Transverse colon (tissue), 4 donors: ENCODE results near the gene CGREF1. TPM values are rescaled to one million over a fixed set of nuclear protein-coding genes. Genes with fewer than 3 reads are reported as not detected.

Experiments used
- DNase-seq: peaks from one replicate; pipeline ENCODE4 v3.0.0-alpha.2; 2019
- H3K27ac ChIP-seq, 4 donors: fragments of 200-600 bp; sonication (generic); 2 replicates each; pipeline ENCODE4 v1.5.1; 2016 to 2018; ENCODE audit warnings: inconsistent platforms in 4 of 4
- H3K27me3 ChIP-seq: fragments of 200-600 bp; sonication (generic); 2 replicates; pipeline ENCODE4 v1.5.1; 2017; ENCODE audit warnings: inconsistent platforms
- H3K36me3 ChIP-seq, 4 donors: fragments of 200-600 bp; sonication (generic); 2 replicates each; pipeline ENCODE4 v1.5.1; 2017 to 2019; ENCODE audit warnings: inconsistent platforms in 4 of 4
- H3K4me1 ChIP-seq, 4 donors: fragments of 200-600 bp; sonication (generic); 2 replicates each; pipeline ENCODE4 v1.5.1; 2017 to 2020; ENCODE audit warnings: inconsistent platforms in 4 of 4
- H3K4me3 ChIP-seq, 4 donors: fragments of 200-600 bp; sonication (generic); 1 replicate in 1 of 4; 2 replicates in 3 of 4; pipeline versions ENCODE4 v1.5.1 to v1.6.1; 2017 to 2019; ENCODE audit warnings: inconsistent platforms in 4 of 4
- H3K9me3 ChIP-seq, 2 donors: fragments of 200-600 bp; sonication (generic); 2 replicates each; pipeline ENCODE4 v1.5.1; 2017 to 2019; ENCODE audit warnings: inconsistent platforms in 2 of 2
- EP300 ChIP-seq: sonication (generic); formaldehyde crosslinking; IDR thresholded peaks from one replicate; pipeline ENCODE4 v1.6.1; 2017; ENCODE audit warnings: antibody characterized with exemption, low read depth
- POLR2A ChIP-seq: fragments of 450-650 bp; IDR thresholded peaks from one replicate; pipeline ENCODE4 v1.6.1; 2016; ENCODE audit warnings: antibody characterized with exemption, mild to moderate bottlenecking, moderate library complexity
- POLR2AphosphoS5 ChIP-seq, 3 donors: sonication (generic); formaldehyde crosslinking; IDR thresholded peaks; one replicate each; pipeline ENCODE4 v1.6.1; 2016; ENCODE audit warnings: antibody characterized with exemption in 3 of 3
- WGBS, 2 donors: methylation state at CpG; one replicate each; pipeline ENCODE4 v1.1.5; 2018; ENCODE audit warnings: low coverage in 1 of 2; 5-methylcytosine and 5-hydroxymethylcytosine counted together
- in situ Hi-C, 4 donors: fragments of 200-750 bp; cut with MboI; loops; one replicate each; pipeline versions ENCODE4 v1.15.0 to v1.15.1; 2017; ENCODE audit warnings: low sequenced_read_pairs in 3 of 4, low pct_ligation_motif_present in 1 of 4, low pct_unique_long_range_greater_than_20kb in 1 of 4
- intact Hi-C: fragments of 100-400 bp; cut with DNase I; formaldehyde crosslinking; loops from one replicate; pipeline ENCODE4 v1.15.1; 2023; ENCODE audit warnings: low total_unique reads
- total RNA-seq, 4 donors: library from RNA; depleted of rRNA; stranded (reverse); fragments of >200 nt; gene quantifications; one replicate each; pipeline ENCODE4 v1.1.0, GENCODE V29; 2016
- TF ChIP-seq, protein P1 (sequence below), 5 experiments: fragments of 200-600 bp in 3 of 5; fragments of 450-650 bp in 2 of 5; sonication (generic) in 3 of 5; IDR thresholded peaks; 1 replicate in 2 of 5; 2 replicates in 3 of 5; pipeline ENCODE4 v1.5.1; 2016 to 2017; ENCODE audit warnings: antibody characterized with exemption in 5 of 5, inconsistent platforms in 3 of 5, mild to moderate bottlenecking in 2 of 5, moderate library complexity in 1 of 5

CGREF1 gene
- total RNA-seq, 4 donors from 2014 or later: 0.27 to 4.9 (median 1.1) TPM; not detected in 1

DNA sequence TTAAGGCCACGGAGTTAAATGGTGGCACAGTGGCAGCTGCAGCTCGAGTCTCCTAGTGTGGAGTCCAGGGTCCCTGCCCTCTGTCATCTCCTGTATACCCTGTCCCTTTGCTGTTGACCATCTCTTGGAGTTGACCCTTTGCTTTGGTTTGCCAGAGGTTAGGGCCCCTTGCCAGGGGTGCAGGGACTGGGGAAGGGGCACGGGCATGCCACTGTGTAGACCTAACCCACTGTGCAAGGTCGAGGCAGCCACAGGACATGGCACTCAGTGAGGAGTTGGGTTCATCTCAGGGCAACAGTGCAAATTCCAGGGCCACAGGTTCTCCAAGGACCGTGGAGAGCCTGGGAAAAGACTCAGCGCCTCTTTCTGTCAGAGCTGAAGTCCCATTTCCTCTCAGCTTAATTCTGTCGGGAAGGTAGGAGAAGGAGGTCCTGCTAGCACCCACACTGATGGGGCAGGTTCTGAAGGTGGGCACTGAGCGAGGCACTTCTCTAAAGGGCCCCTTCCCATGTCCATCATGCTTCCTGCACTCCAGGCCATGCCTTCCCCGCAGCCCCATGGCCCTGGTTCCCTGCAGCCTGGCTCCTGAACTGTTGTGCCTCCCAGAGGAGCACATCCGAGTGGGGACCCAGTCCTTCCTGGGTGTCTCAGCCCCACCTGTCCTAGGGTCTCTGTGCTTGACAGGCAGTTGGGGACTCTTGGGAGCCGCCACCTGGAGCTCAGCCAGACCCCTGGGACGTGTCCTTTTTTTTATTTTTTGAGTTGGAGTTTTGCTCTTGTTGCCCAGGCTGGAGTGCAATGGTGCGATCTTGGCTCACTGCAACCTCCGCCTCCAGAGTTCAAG lies 29.6 kb downstream of the CGREF1 start:
- WGBS, 2 donors: 89% methylated on average over 14 of the region's 14 CpGs; no CpG with 5 or more reads in 1 of the 2 donors
- H3K27ac ChIP-seq: no peak overlapping the region
- H3K4me3 ChIP-seq: no peak overlapping the region
- no peak for DNase-seq
- H3K27me3 ChIP-seq: no peaks in the 10 kb centered on the region
- intact Hi-C loops (loop anchor here (5.0 kb wide), 2 partner anchors 37 to 57 kb away; partner anchors contain the start of genes AGBL5 and TMEM214), in situ Hi-C loops (loop anchor here (10.0 to 25.0 kb wide), 2 partner anchors 125 to 127 kb away; partner anchors contain the start of gene MAPRE3 (in 3 of the 4))
- TF ChIP-seq POLR2A (no peak), POLR2AphosphoS5 (IDR thresholded peaks at IDR 0.05) (no peak), EP300 (no peak)
- TF ChIP-seq, protein P1, sequence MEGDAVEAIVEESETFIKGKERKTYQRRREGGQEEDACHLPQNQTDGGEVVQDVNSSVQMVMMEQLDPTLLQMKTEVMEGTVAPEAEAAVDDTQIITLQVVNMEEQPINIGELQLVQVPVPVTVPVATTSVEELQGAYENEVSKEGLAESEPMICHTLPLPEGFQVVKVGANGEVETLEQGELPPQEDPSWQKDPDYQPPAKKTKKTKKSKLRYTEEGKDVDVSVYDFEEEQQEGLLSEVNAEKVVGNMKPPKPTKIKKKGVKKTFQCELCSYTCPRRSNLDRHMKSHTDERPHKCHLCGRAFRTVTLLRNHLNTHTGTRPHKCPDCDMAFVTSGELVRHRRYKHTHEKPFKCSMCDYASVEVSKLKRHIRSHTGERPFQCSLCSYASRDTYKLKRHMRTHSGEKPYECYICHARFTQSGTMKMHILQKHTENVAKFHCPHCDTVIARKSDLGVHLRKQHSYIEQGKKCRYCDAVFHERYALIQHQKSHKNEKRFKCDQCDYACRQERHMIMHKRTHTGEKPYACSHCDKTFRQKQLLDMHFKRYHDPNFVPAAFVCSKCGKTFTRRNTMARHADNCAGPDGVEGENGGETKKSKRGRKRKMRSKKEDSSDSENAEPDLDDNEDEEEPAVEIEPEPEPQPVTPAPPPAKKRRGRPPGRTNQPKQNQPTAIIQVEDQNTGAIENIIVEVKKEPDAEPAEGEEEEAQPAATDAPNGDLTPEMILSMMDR (IDR thresholded peaks at IDR 0.05): no peak
- peaks cover 12 to 31% (median 23%) of the 10 kb centered on the region in 4 donors for H3K4me1 ChIP-seq
- H3K36me3 ChIP-seq: no peaks in the 10 kb centered on the region
- no peaks in the 10 kb centered on the region for H3K9me3 ChIP-seq

DNA sequence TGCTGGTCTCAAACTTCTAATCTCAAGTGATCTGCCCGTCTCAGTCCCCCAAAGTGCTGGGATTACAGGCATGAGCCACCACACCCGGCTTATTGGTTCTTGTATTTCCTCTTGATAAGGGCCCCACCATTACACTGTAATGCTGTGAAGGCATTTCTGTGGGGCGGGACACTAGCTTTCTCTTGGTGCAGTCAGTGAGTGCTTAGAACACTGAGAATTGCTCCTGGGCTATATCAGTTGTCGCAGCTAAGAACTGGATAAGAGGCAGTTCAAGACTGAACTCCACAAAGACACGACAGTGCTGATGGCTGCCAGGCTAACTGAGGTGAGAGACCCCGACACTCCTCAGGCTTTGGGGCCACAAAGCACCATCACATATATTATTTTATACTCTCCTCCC lies 30.3 kb downstream of the CGREF1 start:
- no peaks in the 10 kb centered on the region for H3K27me3 ChIP-seq
- in situ Hi-C loops: loop anchor here (10.0 to 25.0 kb wide), 2 partner anchors 124 to 126 kb away; partner anchors contain the start of gene MAPRE3 (in 3 of the 4)
- WGBS, 2 donors: 57 to 71% methylated on average over 5 to 6 of the region's 6 CpGs
- H3K4me3 ChIP-seq: no peak overlapping the region
- no peak overlapping the region for H3K27ac ChIP-seq
- H3K36me3 ChIP-seq: no peaks in the 10 kb centered on the region
- intact Hi-C loops: loop anchor here (5.0 kb wide), 2 partner anchors 36 to 56 kb away; partner anchors contain the start of genes AGBL5 and TMEM214
- no peaks in the 10 kb centered on the region for H3K9me3 ChIP-seq
- H3K4me1 ChIP-seq: peaks cover 12 to 32% (median 23%) of the 10 kb centered on the region in 4 donors
- no peak for DNase-seq
- TF ChIP-seq, protein P1 (IDR thresholded peaks at IDR 0.05): no peak
- no peak for TF ChIP-seq POLR2A
- no peak for TF ChIP-seq POLR2AphosphoS5 (IDR thresholded peaks at IDR 0.05)
- TF ChIP-seq EP300: no peak

DNA sequence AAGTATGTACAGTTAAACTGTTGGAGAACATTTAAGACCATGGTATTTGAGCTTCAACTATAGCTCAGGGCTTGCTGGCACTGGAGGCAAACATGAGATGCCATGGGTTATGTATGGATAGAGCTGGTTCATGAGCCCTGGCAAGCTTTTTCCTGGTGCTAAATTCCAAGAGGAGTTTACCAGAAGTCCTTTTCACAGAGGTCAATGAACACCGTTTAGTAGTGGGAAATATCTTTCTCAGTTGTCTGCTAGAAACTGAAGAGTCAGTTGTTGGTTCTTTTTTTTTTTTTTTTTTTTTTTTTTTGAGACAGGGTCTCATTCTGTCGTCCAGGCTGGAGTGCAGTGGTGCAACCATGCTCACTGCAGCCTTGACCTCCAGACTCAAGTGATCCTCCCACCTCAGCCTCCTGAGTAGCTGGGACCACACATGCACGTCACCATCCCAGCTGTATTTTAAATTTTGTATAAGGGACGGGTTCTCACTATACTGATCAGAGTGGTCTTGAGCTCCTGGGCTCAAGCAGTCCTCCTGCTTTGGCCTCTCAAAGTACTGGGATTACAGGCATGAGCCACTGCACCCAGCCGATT lies 31.0 kb downstream of the CGREF1 start:
- no peak for DNase-seq
- Histone ChIP-seq H3K4me3 (no peak overlapping the region), H3K4me1 (peaks cover 12 to 36% (median 22%) of the 10 kb centered on the region in 4 donors), H3K27ac (no peak overlapping the region), H3K27me3 (no peaks in the 10 kb centered on the region), H3K9me3 (no peaks in the 10 kb centered on the region), H3K36me3 (no peaks in the 10 kb centered on the region)
- in situ Hi-C loops (loop anchor here (10.0 to 25.0 kb wide), 2 partner anchors 123 to 126 kb away; partner anchors contain the start of gene MAPRE3 (in 3 of the 4)), intact Hi-C loops (loop anchor here (5.0 kb wide), 2 partner anchors 36 to 56 kb away; partner anchors contain the start of genes AGBL5 and TMEM214)
- WGBS, 2 donors: 86% methylated on average over 5 of the region's 5 CpGs; no CpG with 5 or more reads in 1 of the 2 donors
- TF ChIP-seq EP300 (no peak), POLR2AphosphoS5 (IDR thresholded peaks at IDR 0.05) (no peak), POLR2A (no peak)
- TF ChIP-seq, protein P1 (IDR thresholded peaks at IDR 0.05): no peak
